OCI-LY3 (cell line): Measurements from ENCODE around the gene CAPZA2.
A peak's percentile ranks its signal among the peaks of the same experiment; 100 is the strongest.
"Not testable (repeated sequence)": the region's sequence is repeated elsewhere in the genome, so short reads cannot be mapped to it uniquely, and the experiment has no call there.

Source experiments
- H2AFZ ChIP-seq: fragments of 200-600, 300-600 bp; shearing (Covaris generic); 2 replicates; pipeline ENCODE4 v1.6.0; 2014; ENCODE audit warnings: antibody characterized with exemption, low read depth, low read length
- H3K27ac ChIP-seq: fragments of 200-600, 300-600 bp; sonication (generic); 2 replicates; pipeline ENCODE4 v1.5.1; 2014; ENCODE audit warnings: mild to moderate bottlenecking, low read length, moderate library complexity, mixed read lengths
- H3K27me3 ChIP-seq: fragments of 200-600, 300-600 bp; sonication (generic); 2 replicates; pipeline ENCODE4 v1.6.1; 2014; ENCODE audit warnings: low read depth, low read length, mixed read lengths
- H3K36me3 ChIP-seq: fragments of 200-600, 300-600 bp; sonication (generic); replicated peaks from 2 replicates; pipeline ENCODE3; 2014; ENCODE audit warnings: low read depth, low read length, mixed read lengths
- H3K4me1 ChIP-seq: fragments of 300-600, 200-600 bp; sonication (generic); 2 replicates; pipeline ENCODE4 v1.6.1; 2014; ENCODE audit warnings: low read length, mixed read lengths
- H3K4me2 ChIP-seq: fragments of 200-600, 300-600 bp; sonication (generic); 2 replicates; pipeline ENCODE4 v1.6.1; 2014; ENCODE audit warnings: low read length, mixed read lengths
- H3K4me3 ChIP-seq: fragments of 300-600, 200-600 bp; sonication (generic); 2 replicates; pipeline ENCODE4 v1.5.1; 2014; ENCODE audit warnings: antibody characterized with exemption, mild to moderate bottlenecking, low read length, moderate library complexity
- H3K79me2 ChIP-seq: fragments of 300-600, 200-600 bp; shearing (Covaris generic); 2 replicates; pipeline ENCODE4 v1.6.1; 2014; ENCODE audit warnings: mild to moderate bottlenecking, low read length, mixed read lengths
- H3K9ac ChIP-seq: fragments of 300-600, 200-600 bp; shearing (Covaris generic); 2 replicates; pipeline ENCODE4 v1.6.0; 2014; ENCODE audit warnings: mild to moderate bottlenecking, low read length, moderate library complexity
- H3K9me3 ChIP-seq: fragments of 200-600, 300-600 bp; shearing (Covaris generic); 2 replicates; pipeline ENCODE4 v1.6.1; 2014; ENCODE audit warnings: low read length, mixed read lengths; ENCODE audit not compliant: insufficient read depth
- H4K20me1 ChIP-seq: fragments of 200-600, 300-600 bp; sonication (generic); 2 replicates; pipeline ENCODE4 v1.6.1; 2016; ENCODE audit warnings: low read length, mixed read lengths; ENCODE audit not compliant: insufficient read depth
- CTCF ChIP-seq: fragments of 200-600, 300-600 bp; sonication (generic); IDR thresholded peaks from 2 replicates; pipeline ENCODE4 v1.5.1; 2014; ENCODE audit warnings: antibody characterized with exemption, low read length, low read depth
- EZH2phosphoT487 ChIP-seq: fragments of 200-600 bp; shearing (Covaris generic); IDR thresholded peaks from 2 replicates; pipeline ENCODE4 v1.6.1; 2018; ENCODE audit warnings: antibody characterized with exemption, mixed run types, low read depth

CAPZA2 gene

GRCh38 chr7:116968631-116969030, 106.2 kb downstream of the CAPZA2 start:
- Histone ChIP-seq H3K27ac (no peak overlapping the region), H3K9me3 (no peaks in the 10 kb centered on the region), H3K4me3 (no peak overlapping the region), H3K27me3 (no peaks in the 10 kb centered on the region), H3K4me1 (peaks cover 20% of the 10 kb centered on the region), H3K36me3 (peaks cover 4% of the 10 kb centered on the region), H3K79me2 (peaks cover 89% of the 10 kb centered on the region), H3K9ac (no peak overlapping the region), H2AFZ (no peak overlapping the region), H3K4me2 (no peak overlapping the region), H4K20me1 (peaks cover 50% of the 10 kb centered on the region)
- TF ChIP-seq EZH2phosphoT487: no peak
- TF ChIP-seq CTCF: no peak

- Histone ChIP-seq H3K79me2 (peaks cover 83% of the 10 kb centered on the region), H3K36me3 (peaks cover 4% of the 10 kb centered on the region), H3K9ac (no peak overlapping the region), H3K27ac (no peak overlapping the region), H3K27me3 (no peaks in the 10 kb centered on the region), H3K4me2 (no peak overlapping the region), H3K9me3 (no peaks in the 10 kb centered on the region), H3K4me3 (no peak overlapping the region), H4K20me1 (peaks cover 43% of the 10 kb centered on the region), H2AFZ (no peak overlapping the region), H3K4me1 (peaks cover 15% of the 10 kb centered on the region)
- TF ChIP-seq EZH2phosphoT487: no peak
- no peak for TF ChIP-seq CTCF
Observed at GRCh38 chr7:116969371-116969902, 107.0 kb downstream of the CAPZA2 start.

GRCh38 chr7:116970238-116970910, 108.0 kb downstream of the CAPZA2 start:
- Histone ChIP-seq H3K4me2 (peak overlapping the region; percentile 38), H3K4me1 (peaks cover 15% of the 10 kb centered on the region), H3K9me3 (no peaks in the 10 kb centered on the region), H3K36me3 (peaks cover 4% of the 10 kb centered on the region), H3K79me2 (peaks cover 77% of the 10 kb centered on the region), H3K27ac (no peak overlapping the region), H3K27me3 (no peaks in the 10 kb centered on the region), H2AFZ (no peak overlapping the region), H3K4me3 (no peak overlapping the region), H3K9ac (no peak overlapping the region), H4K20me1 (peaks cover 43% of the 10 kb centered on the region)
- TF ChIP-seq EZH2phosphoT487 (no peak), CTCF (no peak)

- not testable (repeated sequence) for H3K4me3 ChIP-seq, H3K9ac ChIP-seq, H3K27ac ChIP-seq, H3K27me3 ChIP-seq, H3K4me2 ChIP-seq, H3K9me3 ChIP-seq, H2AFZ ChIP-seq, H3K36me3 ChIP-seq
- Histone ChIP-seq H4K20me1 (peaks cover 46% of the 10 kb centered on the region), H3K4me1 (peaks cover 15% of the 10 kb centered on the region), H3K79me2 (peaks cover 79% of the 10 kb centered on the region)
Observed at GRCh38 chr7:116971153-116971552, 108.8 kb downstream of the CAPZA2 start.
